Measurements from ENCODE around the gene HCFC2.

GRCh38 chr12:104048162-104048561 is 16.2 kb upstream of the HCFC2 start:
- TF ChIP-seq CTCF (IDR thresholded peaks at IDR 0.05; ENCODE audit: low read depth, low read length, missing input control) (no peak), GABPA (IDR thresholded peaks at IDR 0.05 in 1 of 2, conservative IDR thresholded peaks at IDR 0.05 in 1 of 2) (no peak), ZBTB33 (IDR thresholded peaks at IDR 0.05) (no peak)

All from liver (tissue), 3 donors.